Measurements from ENCODE around the gene ARL6IP5. TPM values are rescaled to one million over a fixed set of nuclear protein-coding genes. Genes with fewer than 3 reads are reported as not detected.

Gene ARL6IP5
- total RNA-seq, 2 experiments from 2014 or later, result 58.0 to 65.2 TPM

GRCh38 chr3:69095636-69096035 lies 10.9 kb downstream of the ARL6IP5 start:
- intact Hi-C loops (cut with DNase I, micrococcal nuclease), result no loop called here
- ATAC-seq (ENCODE audit: poor library complexity), result no peak
- ChIA-PET CTCF (interaction anchor here (1.7 kb wide), 1 partner anchor 9 kb away, joined by 5 read pairs; no protein-coding TSS in a partner anchor), POLR2A (interaction anchor here (1.1 to 6.8 kb wide), 3 partner anchors 10 to 43 kb away, joined by 7 to 75 read pairs (median 9); partner anchors contain the start of genes ARL6IP5, TMF1 and UBA3)
- Histone ChIP-seq H3K27ac (ENCODE audit: low read depth in 1 of 2, low read length in 2 of 2) (peak overlapping the region; percentile 24 to 77), H3K9me3 (ENCODE audit: control insufficient read depth in 1 of 2, insufficient read depth in 1 of 2, low read length in 2 of 2) (no peaks in the 10 kb centered on the region), H3K4me1 (ENCODE audit: insufficient read depth, low read length) (peaks cover 76% of the 10 kb centered on the region), H3K27me3 (ENCODE audit: control insufficient read depth in 1 of 2, insufficient read depth in 2 of 2, low read length in 2 of 2) (no peaks in the 10 kb centered on the region), H3K36me3 (ENCODE audit: insufficient read depth, low read length) (peaks cover 39% of the 10 kb centered on the region), H3K4me3 (ENCODE audit: low read length) (no peak overlapping the region)
- peak overlapping the region; percentile 92 for H3K27ac Mint-ChIP-seq
- no peaks in the 10 kb centered on the region for H3K27me3 Mint-ChIP-seq
- peak overlapping the region; percentile 83 for H3K4me3 Mint-ChIP-seq
- peak in 4 of 14 experiments; percentile 26 to 61 (median 45) for DNase-seq
- H3K9me3 Mint-ChIP-seq, result no peaks in the 10 kb centered on the region
- TF ChIP-seq CTCF (IDR thresholded peaks at IDR 0.05), result no peak
- H3K36me3 Mint-ChIP-seq (ENCODE audit: low read depth), result peaks cover 58% of the 10 kb centered on the region
- H3K4me1 Mint-ChIP-seq (ENCODE audit: low read depth), result peaks cover 87% of the 10 kb centered on the region

- Mint-ChIP-seq H3K4me1 (ENCODE audit: low read depth) (peaks cover 87% of the 10 kb centered on the region), H3K27ac (peak overlapping the region; percentile 92), H3K27me3 (no peaks in the 10 kb centered on the region), H3K4me3 (peak overlapping the region; percentile 7), H3K9me3 (no peaks in the 10 kb centered on the region), H3K36me3 (ENCODE audit: low read depth) (peaks cover 60% of the 10 kb centered on the region)
- Histone ChIP-seq H3K9me3 (ENCODE audit: control insufficient read depth in 1 of 2, insufficient read depth in 1 of 2, low read length in 2 of 2) (no peaks in the 10 kb centered on the region), H3K4me1 (ENCODE audit: insufficient read depth, low read length) (peaks cover 75% of the 10 kb centered on the region), H3K36me3 (ENCODE audit: insufficient read depth, low read length) (peaks cover 43% of the 10 kb centered on the region), H3K27me3 (ENCODE audit: control insufficient read depth in 1 of 2, insufficient read depth in 2 of 2, low read length in 2 of 2) (no peaks in the 10 kb centered on the region), H3K4me3 (ENCODE audit: low read length) (no peak overlapping the region), H3K27ac (ENCODE audit: low read depth in 1 of 2, low read length in 2 of 2) (peak overlapping the region; percentile 24 to 77)
- intact Hi-C loops (cut with DNase I, micrococcal nuclease), result no loop called here
- DNase-seq, result no peak
- no peak for ATAC-seq (ENCODE audit: poor library complexity)
- no peak for TF ChIP-seq CTCF (IDR thresholded peaks at IDR 0.05)
- CTCF ChIA-PET, result interaction anchor here (1.7 kb wide), 1 partner anchor 9 kb away, joined by 5 read pairs; no protein-coding TSS in a partner anchor
- POLR2A ChIA-PET, result interaction anchor here (1.1 to 6.8 kb wide), 2 partner anchors 13 to 43 kb away, joined by 7 to 75 read pairs; partner anchors contain the start of genes ARL6IP5, TMF1 and UBA3
Observed at GRCh38 chr3:69096299-69096698, 11.6 kb downstream of the ARL6IP5 start.

- peaks cover 56% of the 10 kb centered on the region for H3K36me3 ChIP-seq (ENCODE audit: insufficient read depth, low read length)
- Mint-ChIP-seq H3K4me1 (ENCODE audit: low read depth) (peaks cover 83% of the 10 kb centered on the region), H3K27ac (peak overlapping the region; percentile 92), H3K36me3 (ENCODE audit: low read depth) (peaks cover 72% of the 10 kb centered on the region), H3K27me3 (no peaks in the 10 kb centered on the region), H3K9me3 (no peaks in the 10 kb centered on the region), H3K4me3 (peak overlapping the region; percentile 56)
- H3K27me3 ChIP-seq (ENCODE audit: control insufficient read depth in 1 of 2, insufficient read depth in 2 of 2, low read length in 2 of 2), result no peaks in the 10 kb centered on the region
- H3K4me3 ChIP-seq (ENCODE audit: low read length), result no peak overlapping the region
- no peak for ATAC-seq (ENCODE audit: poor library complexity)
- H3K27ac ChIP-seq (ENCODE audit: low read depth in 1 of 2, low read length in 2 of 2), result peak overlapping the region; percentile 26 to 43
- no peak for DNase-seq
- TF ChIP-seq CTCF (IDR thresholded peaks at IDR 0.05), result no peak
- no peaks in the 10 kb centered on the region for H3K9me3 ChIP-seq (ENCODE audit: control insufficient read depth in 1 of 2, insufficient read depth in 1 of 2, low read length in 2 of 2)
- CTCF ChIA-PET, result interaction anchor here (0.9 to 1.2 kb wide), 2 partner anchors 13 to 24 kb away, joined by 3 to 4 read pairs; partner anchors contain the start of gene ARL6IP5
- intact Hi-C loops (cut with DNase I, micrococcal nuclease), result no loop called here
- POLR2A ChIA-PET, result interaction anchor here (1.6 kb wide), 1 partner anchor 13 kb away, joined by 10 read pairs; the partner anchor contains the start of gene ARL6IP5
- H3K4me1 ChIP-seq (ENCODE audit: insufficient read depth, low read length), result peaks cover 68% of the 10 kb centered on the region
Observed at GRCh38 chr3:69097407-69098086, 12.8 kb downstream of the ARL6IP5 start.
